PC-9 (cell line): ENCODE measurements around the gene NR4A3. TPM values are rescaled to one million over a fixed set of nuclear protein-coding genes. Genes with fewer than 3 reads are reported as not detected.

Source experiments
- BruUV-seq: library from RNA; stranded (reverse); fragments of 400-500 nt; replicated peaks from 2 replicates; lab custom pipeline; 2021; lab: Mats Ljungman, UMichigan
- CTCF ChIA-PET: fragments of 300-600 bp; sonication (Branson Sonifier 250); formaldehyde crosslinking; loops from one replicate; lab custom pipeline; 2022; ENCODE audit warnings: antibody characterized with exemption; lab: Charles Lee
- POLR2A ChIA-PET: fragments of 300-600 bp; sonication (Branson Sonifier 250); formaldehyde crosslinking; loops from one replicate; lab custom pipeline; 2022; ENCODE audit warnings: antibody characterized with exemption; ENCODE audit not compliant: unreplicated experiment; lab: Charles Lee
- DNase-seq, 2 experiments: peaks; one replicate each; pipeline versions ENCODE4 v3.0.0 to v3.0.0-alpha.2; 2015 to 2022; ENCODE audit warnings: mixed read lengths in 1 of 2
- H2AFZ ChIP-seq: fragments of 200-600 bp; sonication (generic); 2 replicates; pipeline ENCODE4 v1.8.1; 2017; ENCODE audit warnings: antibody characterized with exemption
- H3F3A ChIP-seq: fragments of 200-600 bp; sonication (generic); 2 replicates; pipeline ENCODE4 v1.8.1; 2017; ENCODE audit warnings: antibody characterized with exemption, mild to moderate bottlenecking, low read depth; ENCODE audit not compliant: insufficient read depth
- H3K27ac ChIP-seq: fragments of 200-600 bp; sonication (generic); 2 replicates; pipeline ENCODE4 v1.6.1; 2016; ENCODE audit warnings: mixed run types
- H3K27me3 ChIP-seq: fragments of 200-600 bp; sonication (generic); 2 replicates; pipeline ENCODE4 v1.6.1; 2016; ENCODE audit warnings: low read depth, mixed run types; ENCODE audit not compliant: insufficient read depth
- H3K36me3 ChIP-seq: fragments of 200-600 bp; sonication (generic); 2 replicates; pipeline ENCODE4 v1.6.1; 2016; ENCODE audit warnings: low read depth, mixed run types
- H3K4me1 ChIP-seq: fragments of 200-600 bp; sonication (generic); replicated peaks from 2 replicates; pipeline ENCODE4 v1.6.1; 2016; ENCODE audit warnings: mixed run types; ENCODE audit not compliant: insufficient read depth
- H3K4me2 ChIP-seq: fragments of 200-600 bp; sonication (generic); 2 replicates; pipeline ENCODE4 v1.6.1; 2017; ENCODE audit warnings: mixed run types
- H3K4me3 ChIP-seq: fragments of 200-600 bp; sonication (generic); 2 replicates; pipeline ENCODE4 v1.6.1; 2016; ENCODE audit warnings: mixed run types
- H3K79me2 ChIP-seq: fragments of 200-600 bp; sonication (generic); 2 replicates; pipeline ENCODE4 v1.6.1; 2017; ENCODE audit warnings: low read depth, mixed run types
- H3K9me2 ChIP-seq: fragments of 200-600 bp; sonication (generic); 2 replicates; pipeline ENCODE4 v1.8.1; 2017; ENCODE audit warnings: mild to moderate bottlenecking; ENCODE audit not compliant: insufficient read depth
- H3K9me3 ChIP-seq: fragments of 200-600 bp; sonication (generic); 2 replicates; pipeline ENCODE4 v1.8.1; 2016; ENCODE audit warnings: low read depth; ENCODE audit not compliant: insufficient read depth
- H4K20me1 ChIP-seq: fragments of 200-600 bp; sonication (generic); 2 replicates; pipeline ENCODE4 v1.8.1; 2017; ENCODE audit not compliant: insufficient read depth
- CTCF ChIP-seq: fragments of 200-600 bp; sonication (generic); conservative IDR thresholded peaks from 2 replicates; pipeline ENCODE4 v1.6.1; 2017; ENCODE audit warnings: mixed run types, antibody characterized with exemption, mild to moderate bottlenecking, moderate library complexity
- EZH2 ChIP-seq: fragments of 200-600 bp; sonication (generic); IDR thresholded peaks from 2 replicates; pipeline ENCODE4 v1.8.0; 2017; ENCODE audit warnings: antibody characterized with exemption, low read depth
- intact Hi-C: fragments of 100-400 bp; cut with micrococcal nuclease; formaldehyde crosslinking; loops from one replicate; pipeline ENCODE4 v1.10.0; 2022; ENCODE audit not compliant: unreplicated experiment
- total RNA-seq: library from RNA; stranded (reverse); gene quantifications from 2 replicates; pipeline ENCODE4 v1.2.3, GENCODE V29; 2021

The NR4A3 gene
- total RNA-seq, 1 experiment from 2014 or later: not detected

- POLR2A ChIA-PET: no interaction called here
- no peak overlapping the region for H3K27ac ChIP-seq
- DNase-seq: no peak
- no peaks in the 10 kb centered on the region for H3K27me3 ChIP-seq
- H3K4me2 ChIP-seq: no peak overlapping the region
- no peaks in the 10 kb centered on the region for H3K9me3 ChIP-seq
- peaks cover 19% of the 10 kb centered on the region for H3K4me1 ChIP-seq
- H3F3A ChIP-seq: no peaks in the 10 kb centered on the region
- H2AFZ ChIP-seq: no peak overlapping the region
- H4K20me1 ChIP-seq: no peaks in the 10 kb centered on the region
- intact Hi-C loops: no loop called here
- TF ChIP-seq EZH2: no peak
- no peak for TF ChIP-seq CTCF
- H3K4me3 ChIP-seq: no peak overlapping the region
- no TSS peak for BruUV-seq
- H3K79me2 ChIP-seq: no peaks in the 10 kb centered on the region
- no peaks in the 10 kb centered on the region for H3K9me2 ChIP-seq
- CTCF ChIA-PET: interaction anchor here (0.6 kb wide), 1 partner anchor 96 kb away, joined by 4 read pairs; no protein-coding TSS in a partner anchor
- H3K36me3 ChIP-seq: no peaks in the 10 kb centered on the region
Observed at GRCh38 chr9:99814359-99814758, 7.3 kb upstream of the NR4A3 start.

DNA sequence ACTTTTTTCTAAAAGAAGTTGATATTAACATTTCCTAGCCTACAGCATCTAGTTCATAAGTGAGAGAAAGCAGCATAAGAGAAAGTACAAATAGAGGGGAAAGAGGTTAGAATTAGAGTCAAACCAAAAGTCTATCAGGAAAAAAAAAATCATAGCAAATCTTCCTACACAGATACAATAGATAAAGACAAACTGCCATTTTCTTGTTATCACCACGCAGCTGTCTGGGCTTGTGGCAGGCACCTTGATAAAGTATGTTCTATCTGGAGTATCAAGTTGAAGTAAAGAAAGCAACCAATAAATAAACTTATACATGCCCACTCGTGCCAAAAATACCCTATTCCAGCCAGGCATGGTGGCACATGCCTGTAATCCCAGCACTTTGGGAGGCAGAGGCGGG is 5.3 kb upstream of the NR4A3 start:
- H3K4me3 ChIP-seq: no peak overlapping the region
- H3F3A ChIP-seq: peaks cover 9% of the 10 kb centered on the region; the same call in 1 of the 2 replicates
- POLR2A ChIA-PET: no interaction called here
- no TSS peak for BruUV-seq
- no peaks in the 10 kb centered on the region for H3K9me2 ChIP-seq
- no peak for TF ChIP-seq CTCF
- TF ChIP-seq EZH2: no peak
- CTCF ChIA-PET: no interaction called here
- no peak overlapping the region for H3K4me2 ChIP-seq
- no peaks in the 10 kb centered on the region for H3K27me3 ChIP-seq
- H2AFZ ChIP-seq: no peak overlapping the region
- H3K9me3 ChIP-seq: no peaks in the 10 kb centered on the region
- H3K4me1 ChIP-seq: peaks cover 18% of the 10 kb centered on the region
- H4K20me1 ChIP-seq: no peaks in the 10 kb centered on the region
- no peaks in the 10 kb centered on the region for H3K36me3 ChIP-seq
- no peak for DNase-seq
- no peaks in the 10 kb centered on the region for H3K79me2 ChIP-seq
- intact Hi-C loops: no loop called here
- H3K27ac ChIP-seq: no peak overlapping the region

- TF ChIP-seq CTCF (no peak), EZH2 (no peak)
- intact Hi-C loops: loop anchor here (2.0 kb wide), 1 partner anchor 280 kb away; the partner anchor contains the start of genes ERP44 and INVS
- no peak overlapping the region for H2AFZ ChIP-seq
- no peak overlapping the region for H3K27ac ChIP-seq
- DNase-seq: no peak
- peak overlapping the region; percentile 93 for H3K4me2 ChIP-seq
- peaks cover 28% of the 10 kb centered on the region for H3K4me1 ChIP-seq
- ChIA-PET CTCF (no interaction called here), POLR2A (no interaction called here)
- H3F3A ChIP-seq: peaks cover 9% of the 10 kb centered on the region; the same call in 1 of the 2 replicates
- 0 out of 2 replicates have a peak, but pooled peaks cover 8% of the 10 kb centered on the region for H3K27me3 ChIP-seq
- H3K4me3 ChIP-seq: peak overlapping the region; percentile 87
- H4K20me1 ChIP-seq: no peaks in the 10 kb centered on the region
- H3K9me2 ChIP-seq: no peaks in the 10 kb centered on the region
- no peaks in the 10 kb centered on the region for H3K36me3 ChIP-seq
- no peaks in the 10 kb centered on the region for H3K79me2 ChIP-seq
- no peaks in the 10 kb centered on the region for H3K9me3 ChIP-seq
- BruUV-seq: no TSS peak
Observed at GRCh38 chr9:99818500-99818899, 3.2 kb upstream of the NR4A3 start.
